H1 (cell line): ENCODE measurements around the gene RYR3. TPM values are rescaled to one million over a fixed set of nuclear protein-coding genes. Genes with fewer than 3 reads are reported as not detected.

Experiments
- KDM5A ChIP-seq: fragments of 200-600 bp; IDR thresholded peaks from 2 replicates; pipeline ENCODE4 v1.7.1; 2012; ENCODE audit warnings: mild to moderate bottlenecking, low read length, inconsistent platforms, mixed read lengths
- MAFK ChIP-seq: IDR thresholded peaks from 2 replicates; pipeline ENCODE4 v1.6.1; 2012; ENCODE audit warnings: low read depth, mild to moderate bottlenecking, improper control_type of control experiment, low read length
- SIN3A ChIP-seq, 2 experiments: IDR thresholded peaks in 1 of 2; conservative IDR thresholded peaks in 1 of 2; 2 replicates each; pipeline ENCODE4 v1.6.1; 2011 to 2012; ENCODE audit warnings: low read length in 2 of 2, improper control_type of control experiment in 1 of 2, low read depth in 1 of 2, mild to moderate bottlenecking in 1 of 2
- TBP ChIP-seq: IDR thresholded peaks from 2 replicates; pipeline ENCODE4 v1.6.1; 2011; ENCODE audit warnings: low read depth, low read length, improper control_type of control experiment
- YY1 ChIP-seq: IDR thresholded peaks from 2 replicates; pipeline ENCODE4 v1.6.1; 2011; ENCODE audit warnings: low read depth, mild to moderate bottlenecking, low read length
- polyA plus RNA-seq, 7 experiments: library from polyadenylated mRNA; depleted of rRNA in 3 of 7; stranded (reverse) in 5 of 7; unstranded in 2 of 7; fragments of >200 nt in 5 of 7; fragments of 200-250 nt in 2 of 7; gene quantifications; 1 replicate in 5 of 7; 2 replicates in 1 of 7; 4 replicates in 1 of 7; pipeline versions ENCODE4 v1.2.1 to v1.2.3, GENCODE V29; 2011 to 2013; ENCODE audit warnings: missing spikeins in 2 of 7, mixed read lengths in 2 of 7
- total RNA-seq: library from RNA; stranded (reverse); fragmentation: NEBNext Ultra II Directional; extraction: Animal tissue kit (Norgen Biotek cat#: 25700); gene quantifications from 2 replicates; pipeline ENCODE4 v1.2.1, GENCODE V29; 2021

Gene RYR3
- total and polyA plus RNA-seq, 2 of the 8 experiments (the other 6 are each of a cell fraction or from before 2014, with no cell fraction given): 0.33 to 3.4 TPM

- TF ChIP-seq SIN3A (conservative IDR thresholded peaks at IDR 0.05 in 1 of 2, IDR thresholded peaks at IDR 0.05 in 1 of 2; ENCODE audit: low read depth in 1 of 2, low read length in 2 of 2): no peak
- no peak for TF ChIP-seq TBP
- TF ChIP-seq KDM5A: no peak
- no peak for TF ChIP-seq YY1
- no peak for TF ChIP-seq MAFK
- TF ChIP-seq, all 59 proteins: peak for 0
These were observed 550.0 kb downstream of the RYR3 start (continued) for GRCh38 chr15:33860754-33861153.
